NCI-H2227 (cell line): ENCODE results near the gene SASH1.
A peak's percentile ranks its signal among the peaks of the same experiment; 100 is the strongest.

Experiments used
- DNase-seq: peaks from one replicate; lab custom pipeline; 2025; ENCODE audit not compliant: unreplicated experiment; lab: John Stamatoyannopoulos, UW

SASH1 gene

DNA sequence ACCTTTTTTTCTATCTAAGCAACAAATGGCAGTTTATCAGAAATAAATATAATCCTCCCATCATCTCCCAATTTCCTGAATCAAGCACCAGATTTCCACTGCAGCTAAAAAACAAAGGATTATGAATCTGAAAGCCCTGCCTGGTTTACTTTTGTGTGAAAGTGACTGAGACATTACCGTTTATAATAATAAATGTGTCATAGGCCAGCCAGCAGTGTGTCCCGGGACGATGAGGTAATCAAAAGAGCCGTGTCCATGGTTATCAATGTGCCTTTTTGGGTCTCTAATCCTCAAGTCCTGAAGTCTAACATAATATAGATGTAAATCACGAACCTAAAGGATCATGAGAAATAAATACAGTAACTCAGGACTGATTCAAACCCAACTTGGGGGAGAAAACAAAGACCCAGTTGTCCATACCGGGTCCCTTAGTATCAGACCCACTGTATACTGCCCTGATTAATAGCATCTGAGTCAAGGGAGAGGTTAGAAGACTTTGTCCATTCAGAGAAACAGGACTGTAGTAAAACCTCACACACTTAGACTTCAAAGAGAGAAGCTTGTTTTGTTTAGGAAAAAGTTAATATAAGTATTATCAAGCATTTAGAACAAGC lies 149.1 kb downstream of the SASH1 start:
- DNase-seq, result no peak

DNA sequence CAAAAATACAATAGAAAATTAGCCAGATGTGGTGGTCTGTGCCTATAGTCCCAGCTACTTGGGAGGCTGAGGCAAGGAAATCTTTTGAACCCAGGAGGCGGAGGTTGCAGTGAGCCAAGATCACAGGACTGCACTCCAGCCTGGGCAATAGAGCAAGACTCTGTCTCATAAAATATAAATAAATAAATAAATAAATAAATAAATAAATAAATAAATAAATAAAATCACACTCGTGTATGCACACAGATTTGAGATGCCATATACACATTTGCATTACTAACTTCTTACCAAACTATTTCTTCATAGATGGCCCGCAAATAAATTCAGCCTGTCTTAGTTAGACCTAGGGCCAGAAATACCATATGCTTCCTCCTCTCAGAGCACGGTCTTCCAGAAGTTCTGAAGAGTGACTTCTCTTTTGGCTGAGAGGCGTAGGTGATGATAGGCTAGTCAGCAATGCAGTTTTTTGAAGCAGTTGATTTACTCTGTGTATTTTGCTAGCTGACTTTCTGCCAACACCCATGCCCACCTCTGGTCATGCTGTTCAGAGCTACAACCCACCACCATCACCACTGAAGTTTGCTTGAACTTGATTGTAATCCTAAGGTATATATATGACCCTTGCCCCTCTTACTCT lies 150.1 kb downstream of the SASH1 start:
- DNase-seq, result no peak

DNA sequence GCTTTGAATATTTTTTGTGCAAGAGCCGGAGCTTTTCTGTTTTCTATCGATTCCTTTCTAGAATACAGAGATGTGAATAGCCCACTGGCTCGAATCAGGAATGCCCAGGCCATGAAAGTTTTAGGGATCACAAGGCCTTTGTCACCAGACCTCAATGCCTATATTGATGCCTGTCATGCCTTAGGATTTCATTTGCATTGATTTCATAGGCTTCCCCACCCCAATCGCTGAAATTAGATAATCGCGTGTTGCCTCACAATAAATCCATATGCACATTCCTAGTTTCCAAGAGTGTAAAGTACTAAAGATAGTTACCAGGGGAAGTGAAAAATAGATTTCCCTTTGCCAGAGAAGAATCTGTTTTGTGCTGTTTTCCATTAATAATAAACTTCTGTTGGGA lies 150.8 kb downstream of the SASH1 start:
- no peak for DNase-seq

DNA sequence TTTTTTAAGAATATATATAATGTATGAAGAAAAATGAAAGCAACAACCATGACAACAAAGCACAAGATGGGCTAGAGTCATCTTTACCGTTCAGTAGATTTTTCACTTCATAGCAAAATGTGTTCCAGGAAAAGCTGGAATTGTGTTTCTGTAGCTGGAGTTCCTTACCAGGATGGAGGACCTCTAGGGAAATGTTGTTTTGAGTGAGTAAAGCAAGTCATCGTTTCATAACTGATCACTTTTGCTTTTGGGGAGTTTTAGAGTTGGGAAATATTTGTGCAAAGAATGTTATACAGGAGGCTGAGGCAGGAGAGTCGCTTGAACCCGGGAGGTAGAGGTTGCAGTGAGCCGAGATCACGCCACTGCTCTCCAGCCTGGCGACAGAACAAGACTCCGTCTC lies 151.6 kb downstream of the SASH1 start:
- no peak for DNase-seq

DNA sequence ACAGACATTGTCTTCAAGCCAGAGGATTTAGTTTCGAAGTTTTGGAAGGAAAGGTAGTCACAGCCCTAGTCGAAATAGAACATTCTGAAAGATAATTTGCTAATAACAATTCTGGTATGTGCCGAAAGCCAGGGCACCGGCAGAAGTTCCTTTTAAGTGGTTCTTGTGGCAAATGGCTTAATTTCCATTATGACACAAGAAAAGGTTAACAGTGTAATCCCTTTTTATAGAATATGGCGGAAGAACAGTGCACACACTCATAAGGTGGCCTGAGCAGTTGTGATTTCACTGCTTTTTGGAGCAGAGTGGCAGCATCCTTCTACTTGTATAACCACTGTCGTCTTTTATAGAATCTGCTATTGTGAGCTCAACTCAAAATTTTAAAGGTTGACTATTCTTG lies 152.4 kb downstream of the SASH1 start:
- no peak for DNase-seq

DNA sequence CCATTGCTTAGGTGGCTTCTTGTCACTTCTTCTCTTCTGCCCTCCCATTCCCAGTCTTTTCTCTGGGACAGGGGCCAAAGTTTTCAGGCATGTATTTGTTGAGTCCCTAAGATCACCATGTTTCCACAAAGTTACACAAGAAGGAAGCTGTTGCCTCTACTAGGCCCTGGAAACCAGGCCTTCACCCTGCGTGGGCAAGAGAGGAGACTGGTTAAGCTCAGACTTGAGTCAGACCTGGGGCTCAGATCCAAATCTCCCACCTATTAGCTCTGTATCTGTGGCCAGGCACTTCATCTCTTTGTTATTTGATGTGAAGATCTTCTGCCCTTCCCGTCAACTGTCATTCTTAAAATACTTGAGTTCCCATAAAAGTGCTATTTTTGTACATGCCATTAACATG lies 154.6 kb downstream of the SASH1 start:
- no peak for DNase-seq

DNA sequence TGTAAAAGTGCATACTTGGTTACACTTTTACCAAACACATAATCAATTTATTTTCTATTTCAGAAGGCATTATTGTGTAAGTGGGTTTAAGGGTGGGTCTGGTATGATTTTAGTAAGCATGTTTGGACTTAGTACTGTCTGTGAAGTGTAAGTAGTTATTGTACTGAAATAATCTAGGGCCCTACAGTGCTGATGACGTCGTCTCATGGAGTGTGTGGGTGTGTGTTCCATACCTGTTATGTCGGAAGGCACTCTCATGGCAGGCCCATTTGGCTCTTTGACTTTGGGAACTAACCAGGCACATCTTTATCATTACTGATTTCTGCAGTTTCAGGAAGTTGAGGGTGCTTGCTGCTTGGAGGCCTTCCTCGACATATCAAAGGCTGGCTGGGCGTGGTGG lies 155.1 kb downstream of the SASH1 start:
- DNase-seq, result no peak

DNA sequence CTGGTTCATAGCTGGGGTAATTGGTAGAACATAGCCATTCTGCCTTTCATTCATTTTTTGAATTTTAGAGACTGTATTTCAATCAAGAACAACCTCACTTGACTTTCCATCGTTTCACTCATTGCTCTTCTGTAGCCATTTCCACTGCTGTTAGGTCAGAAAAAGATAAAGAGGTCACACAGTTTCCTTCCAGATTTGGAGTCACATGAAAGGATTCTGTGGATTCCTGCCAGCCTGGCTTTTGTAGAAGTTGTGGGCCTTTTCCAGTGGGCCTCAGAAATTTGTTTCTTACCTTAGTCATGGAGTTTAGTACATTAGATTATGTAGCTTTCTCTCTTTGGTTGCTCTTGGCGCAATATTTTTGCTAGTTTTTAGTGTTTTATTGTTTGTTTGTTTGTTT lies 157.8 kb downstream of the SASH1 start:
- no peak for DNase-seq

DNA sequence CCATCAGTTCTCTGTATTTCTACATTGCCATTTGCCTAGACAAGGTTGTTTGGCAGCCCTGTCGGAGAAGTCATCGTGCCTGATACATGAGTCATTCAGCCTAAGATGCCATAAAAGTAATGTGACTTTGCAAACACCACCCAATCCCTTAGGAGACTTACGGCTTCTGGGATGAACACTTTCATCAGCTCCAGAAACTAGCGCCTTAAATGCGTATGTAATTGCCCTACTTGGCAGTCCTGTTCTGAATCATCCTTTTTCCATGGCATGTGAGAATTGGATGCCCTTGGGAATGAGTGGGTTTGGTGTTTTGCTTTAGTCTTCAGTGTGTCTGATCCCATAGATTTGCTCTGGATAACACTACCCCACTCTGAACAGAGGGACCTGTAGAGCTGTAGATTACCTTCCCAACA lies 158.5 kb downstream of the SASH1 start:
- no peak for DNase-seq

DNA sequence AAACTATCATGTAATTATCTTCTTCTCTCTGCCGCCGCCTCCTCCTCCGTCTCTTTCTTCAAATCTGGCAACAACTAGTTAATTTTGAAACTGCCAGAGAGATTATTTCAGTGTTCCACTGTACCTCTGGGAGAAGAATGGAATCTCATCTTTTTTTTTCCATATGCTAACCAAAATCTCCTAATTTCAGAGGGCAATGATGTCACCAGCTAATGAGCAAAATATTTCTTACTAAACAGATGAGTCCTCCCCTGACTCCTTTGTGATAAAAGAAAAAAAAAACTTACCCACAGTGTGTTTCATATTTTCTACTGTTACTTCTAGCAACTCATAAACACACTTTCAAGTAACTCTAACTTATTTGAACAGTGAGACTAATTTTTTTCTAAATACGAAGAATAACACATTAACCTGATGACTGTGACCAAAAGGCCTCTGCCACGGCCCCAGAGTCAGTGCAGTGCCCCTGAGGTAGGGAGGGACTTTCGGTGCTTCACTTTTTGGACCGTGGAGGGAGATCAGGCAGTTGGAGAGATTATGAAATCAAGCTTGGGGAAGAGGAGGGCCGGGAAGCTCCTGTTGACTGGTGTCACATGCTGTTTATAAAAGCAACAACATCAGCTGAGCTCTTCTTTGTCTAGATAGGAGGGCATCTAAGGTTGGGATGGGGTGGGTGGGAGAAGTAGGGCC lies 159.6 kb downstream of the SASH1 start:
- DNase-seq, result no peak

DNA sequence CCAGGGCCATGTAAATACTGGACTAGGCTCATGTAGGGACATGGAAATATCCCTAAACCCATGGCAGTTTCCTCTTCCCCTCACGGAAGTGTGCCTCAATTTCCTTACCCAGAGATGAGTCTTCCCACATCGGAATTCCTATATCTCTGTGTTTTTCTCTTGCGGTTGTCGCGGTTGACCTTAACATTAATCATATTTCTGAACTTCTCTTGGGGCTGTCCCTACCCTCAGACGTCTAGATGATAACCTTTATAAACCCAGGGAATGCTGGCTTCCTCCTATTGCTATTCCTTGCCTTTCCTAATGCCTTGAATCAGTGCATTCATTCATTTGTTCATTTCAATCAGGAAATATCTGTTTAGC lies 160.1 kb downstream of the SASH1 start:
- DNase-seq, result no peak

DNA sequence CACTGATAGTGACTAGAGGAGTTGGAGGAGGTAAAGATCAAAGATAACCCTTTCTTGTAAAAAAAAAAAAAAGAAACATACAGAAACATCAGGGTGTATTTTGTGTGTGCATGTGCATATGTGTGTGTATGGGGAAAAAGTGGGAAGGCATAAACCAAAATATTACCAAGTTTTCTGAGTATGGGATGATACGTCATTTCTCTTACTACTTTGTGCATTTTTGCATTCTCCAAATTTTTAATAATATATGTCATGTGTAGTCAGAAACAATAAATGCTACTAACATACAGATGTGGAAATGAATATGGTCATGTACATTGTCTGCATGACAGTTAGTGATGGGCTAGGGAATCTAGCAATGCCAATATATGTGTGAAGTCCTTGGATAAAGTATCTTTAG lies 161.1 kb downstream of the SASH1 start:
- no peak for DNase-seq

DNA sequence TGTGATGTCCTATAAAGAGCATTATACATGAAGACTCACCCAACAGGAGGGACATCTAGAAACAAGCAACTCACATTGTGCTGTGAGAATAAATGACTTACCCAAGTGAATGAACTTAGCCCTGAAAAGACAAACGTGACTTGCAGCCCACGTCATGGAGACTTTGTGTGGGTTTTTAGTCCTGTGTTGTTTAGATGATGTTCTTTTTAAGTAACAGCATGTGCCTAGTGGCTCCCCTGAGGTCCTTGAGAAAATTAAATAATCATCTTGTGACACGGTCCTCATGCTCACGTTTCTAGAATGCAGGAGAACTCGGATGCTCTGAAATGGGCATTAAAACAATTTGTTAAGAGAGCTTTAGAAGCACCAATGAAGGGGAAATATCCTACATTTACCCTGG lies 165.1 kb downstream of the SASH1 start:
- no peak for DNase-seq

DNA sequence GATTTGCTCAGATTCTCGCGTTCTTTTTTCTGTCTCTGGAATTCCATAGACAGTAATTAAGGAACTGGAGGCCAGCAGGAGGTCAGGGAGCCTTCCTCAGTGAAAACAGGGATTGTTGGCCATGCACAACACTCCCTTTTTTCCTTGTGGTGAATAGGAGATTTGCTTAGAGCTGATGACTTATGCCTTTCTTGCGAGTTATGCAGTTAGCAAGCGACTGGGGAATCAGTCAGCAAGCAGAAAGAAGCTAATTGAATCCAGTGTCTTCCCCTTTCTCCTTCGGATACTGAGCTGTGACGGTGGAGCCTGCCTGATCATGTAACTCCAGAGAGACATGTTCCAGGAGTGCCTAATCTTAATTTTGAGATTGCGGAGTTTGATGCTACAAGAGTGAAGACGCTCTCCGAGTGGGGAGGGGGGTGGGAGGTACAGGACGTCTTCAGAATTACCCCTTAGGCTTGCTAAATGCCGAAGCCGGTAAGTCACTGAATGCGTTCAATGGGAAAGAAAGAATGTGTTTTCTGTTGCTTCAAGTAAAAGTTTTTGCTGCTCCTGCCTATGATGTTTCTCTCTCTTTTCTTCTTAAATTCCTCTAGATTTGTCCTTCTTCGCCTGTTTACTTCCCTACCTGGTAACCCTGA lies 165.9 kb downstream of the SASH1 start:
- DNase-seq, result no peak

DNA sequence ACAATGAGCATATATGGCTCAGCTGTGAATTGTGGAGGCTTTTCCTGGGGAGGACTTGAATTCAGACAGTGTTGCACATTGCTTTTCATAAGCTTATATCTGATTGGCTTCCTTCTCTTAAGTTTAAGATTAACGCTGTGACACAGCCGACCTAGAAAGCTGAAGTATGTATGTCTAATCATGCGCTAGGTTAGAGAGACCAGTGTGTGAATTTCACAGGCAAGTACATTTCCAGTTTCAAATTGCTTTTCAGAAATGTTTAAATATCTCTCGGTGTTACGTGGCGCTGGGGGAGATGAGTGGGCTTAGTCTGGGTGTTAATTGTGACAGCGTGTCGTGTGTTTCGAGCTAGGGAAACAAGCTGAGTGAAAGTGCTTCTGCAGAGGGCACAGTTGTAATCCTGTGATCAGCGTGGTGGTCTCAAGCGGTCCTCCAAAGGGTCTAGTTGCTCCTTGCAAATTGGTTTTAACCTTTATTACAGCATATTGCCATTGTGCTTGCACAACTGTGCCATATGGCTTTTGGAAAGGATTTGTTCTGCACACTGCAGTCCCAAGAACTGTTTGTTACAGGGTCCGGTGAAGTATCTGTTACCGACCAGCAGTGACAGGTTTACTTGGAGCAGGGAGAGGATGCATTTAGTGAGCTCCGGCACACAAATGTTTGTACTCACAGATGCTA lies 166.6 kb downstream of the SASH1 start:
- DNase-seq, result no peak

DNA sequence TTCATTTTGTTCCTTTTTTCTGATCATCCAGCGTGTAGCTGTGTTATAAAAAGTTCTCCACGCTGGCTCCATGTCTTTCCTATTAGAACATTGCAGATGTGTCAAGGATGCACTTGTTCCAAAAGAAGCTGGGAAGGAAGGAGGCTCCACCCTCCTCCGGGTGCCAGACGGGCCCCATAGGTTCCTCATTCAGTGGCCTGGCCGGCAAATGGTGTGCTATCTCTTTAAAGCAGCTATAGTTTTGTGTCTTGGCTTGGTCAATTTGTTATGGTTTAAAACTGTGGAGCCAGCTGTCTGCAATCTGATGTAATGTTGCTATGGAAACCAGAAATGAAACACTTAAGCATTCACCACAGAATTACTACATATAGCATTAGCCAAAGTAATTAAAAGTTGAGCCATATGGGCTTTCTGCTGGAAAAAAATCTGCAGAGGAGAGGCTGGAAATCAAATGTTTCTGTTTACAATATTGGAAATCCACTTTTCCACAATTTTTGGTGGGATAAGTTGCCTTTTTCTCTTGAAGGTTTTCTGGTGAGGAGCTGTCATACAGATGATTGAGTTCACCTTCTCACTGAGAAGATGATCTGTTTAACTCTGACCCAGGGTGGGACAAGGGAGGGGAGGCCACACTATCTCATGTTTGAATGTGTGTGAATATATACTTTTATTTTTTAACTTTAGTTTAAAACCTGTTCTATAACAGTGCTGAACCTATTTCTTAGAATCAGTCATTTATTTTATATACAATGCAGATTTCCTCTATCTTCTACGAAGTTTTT lies 167.4 kb downstream of the SASH1 start:
- DNase-seq, result peak; percentile 10

DNA sequence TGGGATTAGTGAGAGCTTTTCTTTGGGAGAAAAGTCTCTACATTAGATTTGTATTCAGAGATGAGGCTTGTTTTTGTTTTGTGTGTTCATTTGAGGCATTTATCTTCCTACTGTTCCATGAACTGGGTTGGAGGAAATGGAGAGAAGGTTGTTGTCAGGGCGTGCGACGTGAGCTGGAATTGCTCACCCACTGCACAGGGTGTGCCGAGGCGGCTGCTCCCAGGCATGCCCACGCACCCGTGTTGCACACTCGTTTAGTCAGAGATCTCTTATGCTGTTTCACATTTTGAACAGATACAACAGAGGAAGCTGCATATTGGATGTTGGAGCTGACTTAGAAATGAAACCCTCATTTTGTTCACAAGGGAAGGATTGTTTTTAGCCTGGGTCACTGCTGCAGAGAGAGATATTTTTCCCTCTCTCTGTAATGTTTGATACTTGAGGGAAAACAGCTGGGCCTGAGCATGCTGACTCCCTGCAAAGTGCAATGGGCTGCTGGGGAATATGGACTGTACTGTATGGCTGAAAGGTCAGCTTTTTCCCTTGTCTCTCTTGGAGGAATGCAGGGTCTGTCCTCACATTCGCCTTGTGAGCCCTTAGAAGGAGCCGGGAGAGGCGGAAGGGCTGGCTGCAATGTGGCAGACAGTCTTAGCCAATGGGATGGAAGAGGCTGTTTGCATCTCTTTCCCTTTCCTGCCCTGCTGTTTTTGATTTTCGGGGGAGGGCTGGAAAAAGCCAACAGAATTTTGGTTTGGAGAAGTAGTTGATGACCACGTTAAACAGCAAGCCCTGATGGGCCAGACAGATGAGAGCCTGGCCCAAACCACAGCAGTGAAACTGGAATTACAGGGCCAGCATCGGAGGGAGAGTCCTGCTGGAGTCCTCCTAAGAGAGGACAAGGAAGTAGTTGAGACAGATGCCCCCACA lies 170.8 kb downstream of the SASH1 start:
- DNase-seq, result no peak

DNA sequence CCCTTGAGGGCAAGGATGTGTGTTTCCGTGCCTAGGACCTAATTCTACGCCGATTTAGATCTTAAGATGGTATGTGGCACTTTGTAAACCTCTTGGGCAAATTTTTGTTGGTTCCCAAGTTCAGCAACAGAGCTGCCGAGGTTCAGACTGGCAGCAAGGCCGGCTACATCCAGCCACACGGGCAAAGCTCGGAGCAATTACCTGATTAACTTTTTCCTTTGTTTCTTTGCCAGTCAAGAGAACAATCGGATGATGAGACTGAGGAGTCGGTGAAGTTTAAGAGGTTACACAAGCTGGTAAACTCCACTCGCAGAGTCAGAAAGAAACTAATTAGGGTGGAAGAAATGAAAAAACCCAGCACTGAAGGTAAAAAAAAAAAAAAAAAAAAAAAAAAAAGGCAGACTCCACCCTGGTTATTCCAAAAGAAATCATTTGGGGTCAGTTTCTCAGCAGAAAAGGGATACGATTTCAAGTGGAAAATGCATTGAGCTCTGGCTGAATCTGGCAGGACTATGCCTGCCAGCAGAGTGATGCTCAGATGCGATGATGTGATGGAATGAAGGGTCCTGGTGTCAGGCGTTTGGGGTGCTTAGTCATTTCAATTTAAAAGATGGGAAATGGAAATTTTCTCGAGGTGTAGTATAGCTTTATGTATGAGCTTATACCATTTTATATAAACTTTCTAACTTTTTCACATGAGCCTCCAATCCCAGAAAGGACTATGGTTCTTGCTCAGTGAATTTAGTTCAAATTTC lies 171.6 kb downstream of the SASH1 start:
- DNase-seq, result no peak

DNA sequence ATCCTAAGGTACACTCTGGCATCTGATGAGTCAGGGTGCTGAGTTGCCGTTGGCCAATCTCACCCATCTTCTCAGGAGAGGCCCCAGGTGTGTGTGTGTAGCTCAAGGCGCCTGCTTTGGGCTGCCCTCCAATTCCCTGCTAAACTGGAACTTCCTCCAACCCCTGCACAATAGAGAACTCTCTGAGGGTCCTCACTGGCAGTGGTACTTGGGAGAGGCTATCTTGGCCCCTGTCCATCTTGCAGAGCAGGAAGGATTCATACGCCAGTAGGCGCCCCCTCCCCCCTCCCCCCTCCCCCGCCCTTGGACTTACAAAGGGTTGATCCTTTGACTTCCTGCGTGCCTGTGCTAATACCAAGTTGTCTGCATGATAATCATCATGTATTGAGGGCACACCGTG lies 173.6 kb downstream of the SASH1 start:
- no peak for DNase-seq
